NT2/D1 (cell line): ENCODE measurements around the gene CLIC5.

Experiments
- SUZ12 ChIP-seq: IDR thresholded peaks from 2 replicates; pipeline ENCODE4 v1.6.1; 2011; ENCODE audit not compliant: insufficient read length, insufficient read depth; ENCODE audit errors: extremely low read depth
- YY1 ChIP-seq: IDR thresholded peaks from 2 replicates; pipeline ENCODE4 v1.6.1; 2011; ENCODE audit not compliant: insufficient read length, insufficient read depth
- ZNF274 ChIP-seq: IDR thresholded peaks from 2 replicates; pipeline ENCODE4 v1.6.1; 2011; ENCODE audit warnings: mild to moderate bottlenecking, low read depth, low read length

DNA sequence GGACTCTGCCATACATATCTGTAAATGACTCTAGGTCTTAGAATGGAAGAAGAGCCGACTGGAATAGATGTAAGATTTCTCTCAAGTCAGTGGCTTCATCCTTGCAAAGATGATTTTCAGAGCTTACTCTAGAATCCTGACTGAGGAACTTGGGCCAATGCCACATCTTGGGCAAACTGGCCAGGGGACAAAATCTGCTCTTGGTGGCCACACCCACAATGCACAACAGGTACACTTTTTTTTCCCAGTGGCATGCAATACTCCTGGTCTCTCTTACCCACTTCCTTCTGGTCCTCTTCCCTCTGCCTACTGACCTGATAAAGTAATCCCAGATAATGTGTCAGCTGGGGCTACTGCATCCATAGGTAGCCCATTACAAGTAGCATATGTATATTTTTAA lies 13.4 kb downstream of the CLIC5 start:
- TF ChIP-seq ZNF274 (no peak), YY1 (no peak), SUZ12 (no peak)
